Measurements from ENCODE around the gene CRIP1.

CRIP1 gene

GRCh38 chr14:105486163-105486973 lies at the start of gene CRIP1:
CRIP1 (plus strand) TSS chr14:105486886; CDS start chr14:105487260, 374 bp downstream.
- no peak for DNase-seq (ENCODE audit: low read depth in 2 of 2)

GRCh38 chr14:105436891-105437722 lies 49.6 kb upstream of the CRIP1 start:
- no peak for DNase-seq (ENCODE audit: low read depth in 2 of 2)

- DNase-seq (ENCODE audit: low read depth in 2 of 2) = no peak
These were observed 48.8 kb upstream of the CRIP1 start for GRCh38 chr14:105437723-105438500.

- DNase-seq (ENCODE audit: low read depth in 2 of 2) = no peak
These were observed 47.5 kb upstream of the CRIP1 start for GRCh38 chr14:105439179-105439578.

GRCh38 chr14:105439710-105440553 lies 46.8 kb upstream of the CRIP1 start:
- DNase-seq (ENCODE audit: low read depth in 2 of 2) = no peak

- DNase-seq (ENCODE audit: low read depth in 2 of 2) = no peak
These were observed 46.2 kb upstream of the CRIP1 start for GRCh38 chr14:105440554-105440900.

GRCh38 chr14:105440992-105441391 lies 45.7 kb upstream of the CRIP1 start:
- DNase-seq (ENCODE audit: low read depth in 2 of 2) = no peak

- DNase-seq (ENCODE audit: low read depth in 2 of 2) = no peak
These were observed 44.6 kb upstream of the CRIP1 start for GRCh38 chr14:105442125-105442524.

GRCh38 chr14:105442834-105443233 lies 43.9 kb upstream of the CRIP1 start:
- no peak for DNase-seq (ENCODE audit: low read depth in 2 of 2)

GRCh38 chr14:105444859-105445258 lies 41.8 kb upstream of the CRIP1 start:
- DNase-seq (ENCODE audit: low read depth in 2 of 2) = no peak

GRCh38 chr14:105445290-105445689 lies 41.4 kb upstream of the CRIP1 start:
- DNase-seq (ENCODE audit: low read depth in 2 of 2) = no peak

GRCh38 chr14:105445901-105446845 lies 40.5 kb upstream of the CRIP1 start:
- DNase-seq (ENCODE audit: low read depth in 2 of 2) = no peak

GRCh38 chr14:105446971-105447370 lies 39.7 kb upstream of the CRIP1 start:
- no peak for DNase-seq (ENCODE audit: low read depth in 2 of 2)

- no peak for DNase-seq (ENCODE audit: low read depth in 2 of 2)
These were observed 38.7 kb upstream of the CRIP1 start for GRCh38 chr14:105447651-105448640.

GRCh38 chr14:105448706-105449111 lies 38.0 kb upstream of the CRIP1 start:
- peak; percentile 36 to 42 for DNase-seq (ENCODE audit: low read depth in 2 of 2)

GRCh38 chr14:105449276-105450122 lies 37.2 kb upstream of the CRIP1 start:
- no peak for DNase-seq (ENCODE audit: low read depth in 2 of 2)

GRCh38 chr14:105450123-105450505 lies 36.6 kb upstream of the CRIP1 start:
- no peak for DNase-seq (ENCODE audit: low read depth in 2 of 2)
